Adrenal gland (tissue), 12 donors: ENCODE data around the gene AOPEP. TPM values are rescaled to one million over a fixed set of nuclear protein-coding genes. Genes with fewer than 3 reads are reported as not detected.
A peak's percentile ranks its signal among the peaks of the same experiment; 100 is the strongest.

ENCODE experiments used
- DNase-seq, 7 donors: peaks; one replicate each; pipeline ENCODE4 v3.0.0-alpha.2; 2019 to 2020
- H3K27ac ChIP-seq, 5 donors: fragments of 200-600 bp; sonication (generic) in 4 of 5; 1 replicate in 3 of 5; 2 replicates in 2 of 5; pipeline versions ENCODE4 v1.5.1 to v1.8.0; 2016 to 2020; ENCODE audit warnings: mild to moderate bottlenecking in 1 of 5
- H3K27me3 ChIP-seq: fragments of 200-600 bp; 2 replicates; pipeline ENCODE4 v1.8.0; 2021
- H3K36me3 ChIP-seq, 2 donors: fragments of 200-600 bp; replicated peaks in 1 of 2; 1 replicate in 1 of 2; 2 replicates in 1 of 2; pipeline versions ENCODE4 v1.5.1 to v1.8.0; 2018 to 2022
- H3K4me1 ChIP-seq, 2 donors: fragments of 200-600 bp; replicated peaks in 1 of 2; 1 replicate in 1 of 2; 2 replicates in 1 of 2; pipeline versions ENCODE4 v1.5.1 to v1.8.0; 2018 to 2021
- H3K4me3 ChIP-seq, 4 donors: fragments of 200-600 bp; sonication (generic) in 3 of 4; one replicate each; pipeline ENCODE4 v1.5.1; 2016 to 2018
- H3K9me3 ChIP-seq, 3 donors: fragments of 200-600 bp; sonication (generic) in 1 of 3; replicated peaks in 1 of 3; 1 replicate in 2 of 3; 2 replicates in 1 of 3; pipeline versions ENCODE4 v1.5.1 to v1.8.0; 2016 to 2021
- CTCF ChIP-seq, 6 experiments: fragments of 450-650 bp in 4 of 6; fragments of 200-600 bp in 2 of 6; sonication (generic) in 1 of 6; IDR thresholded peaks; 1 replicate in 5 of 6; 2 replicates in 1 of 6; pipeline versions ENCODE4 v1.5.1 to v1.8.0; 2016 to 2021; ENCODE audit warnings: antibody characterized with exemption in 6 of 6, mild to moderate bottlenecking in 2 of 6, moderate library complexity in 1 of 6
- POLR2A ChIP-seq, 2 donors: fragments of 450-650 bp; IDR thresholded peaks; one replicate each; pipeline ENCODE4 v1.6.1; 2017; ENCODE audit warnings: antibody characterized with exemption in 2 of 2, mild to moderate bottlenecking in 2 of 2, moderate library complexity in 1 of 2
- WGBS, 4 donors: extraction: QIAGEN DNeasy Blood & Tissue Kit in 2 of 4; methylation state at CpG; one replicate each; pipeline versions ENCODE4 v1.1.5 to v1.1.7; 2013 to 2017; 5-methylcytosine and 5-hydroxymethylcytosine counted together
- intact Hi-C, 2 donors: fragments of 100-400 bp; cut with DNase I; formaldehyde crosslinking; loops; one replicate each; pipeline versions ENCODE4 v1.14.1 to v1.15.0; 2022 to 2023
- polyA plus RNA-seq, 3 donors: library from polyadenylated mRNA; stranded (reverse); fragments of 200-250 nt in 2 of 3; fragments of 350-450 nt in 1 of 3; fragmentation: Illumina TruSeq in 1 of 3; extraction: RNeasy Lipid Tissue Mini Kit (QIAGEN cat#74804) in 1 of 3; gene quantifications; one replicate each; pipeline ENCODE4 v1.2.3, GENCODE V29; 2013 to 2014
- total RNA-seq, 9 donors: library from RNA; depleted of rRNA in 4 of 9; stranded (reverse); fragments of >200 nt in 4 of 9; fragments of 120-200 nt in 1 of 9; fragmentation: NEBNext Ultra II Directional in 1 of 9; extraction: Animal tissue kit (Norgen Biotek cat#: 25700) in 1 of 9; gene quantifications; one replicate each; pipeline versions ENCODE4 v1.1.0 to v1.2.4, GENCODE V29; 2013 to 2023
- donor health status: healthy with polysubstance abuse.
- donor health status: Bipolar disorder and iron deficiency.
- donor health status: DM: yes; HTN: yes; CAD: no.
- donor health status: DM: no; HTN: no; CAD: no.
- donor health status: DM: no; HTN: no; CAD: no.
- donor health status: DM: yes; HTN: yes; CAD: no.

Gene AOPEP
- total and polyA plus RNA-seq, 12 donors: 31.0 to 99.6 (median 71.0) TPM

DNA sequence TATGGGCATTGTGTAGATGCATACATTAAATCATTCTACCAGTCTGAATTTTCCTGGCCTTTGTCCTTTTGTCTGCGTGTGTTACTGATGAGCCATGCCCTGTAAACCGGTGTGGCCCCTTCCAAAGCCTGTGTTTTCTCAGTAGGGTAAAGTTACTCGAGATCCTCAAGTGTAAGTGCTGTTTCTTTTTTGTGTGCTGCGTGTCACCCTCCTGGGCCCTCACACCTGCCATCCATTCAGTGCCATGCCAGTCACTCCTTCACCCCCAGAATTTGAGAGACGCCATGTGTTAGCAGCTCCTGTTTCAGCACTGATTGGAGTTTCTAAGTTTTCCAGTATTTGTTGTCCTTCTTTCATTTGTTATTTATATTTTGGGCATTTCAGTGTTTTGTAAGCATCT, 302.8 kb downstream of the AOPEP start:
- Histone ChIP-seq H3K27ac (peak overlapping the region in 1 of 5 donors; percentile 3), H3K9me3 (no peaks in the 10 kb centered on the region), H3K27me3 (no peaks in the 10 kb centered on the region), H3K4me1 (peaks cover 3 to 56% of the 10 kb centered on the region in 2 donors), H3K36me3 (peaks cover 0 to 8% of the 10 kb centered on the region in 2 donors), H3K4me3 (no peak overlapping the region)
- intact Hi-C loops: no loop called here
- 86 to 93% (median 88%) methylated on average over 5 of the region's 5 CpGs for WGBS, 4 donors
- TF ChIP-seq CTCF (IDR thresholded peaks at IDR 0.05) (no peak), POLR2A (IDR thresholded peaks at IDR 0.05) (no peak)
- DNase-seq: no peak

DNA sequence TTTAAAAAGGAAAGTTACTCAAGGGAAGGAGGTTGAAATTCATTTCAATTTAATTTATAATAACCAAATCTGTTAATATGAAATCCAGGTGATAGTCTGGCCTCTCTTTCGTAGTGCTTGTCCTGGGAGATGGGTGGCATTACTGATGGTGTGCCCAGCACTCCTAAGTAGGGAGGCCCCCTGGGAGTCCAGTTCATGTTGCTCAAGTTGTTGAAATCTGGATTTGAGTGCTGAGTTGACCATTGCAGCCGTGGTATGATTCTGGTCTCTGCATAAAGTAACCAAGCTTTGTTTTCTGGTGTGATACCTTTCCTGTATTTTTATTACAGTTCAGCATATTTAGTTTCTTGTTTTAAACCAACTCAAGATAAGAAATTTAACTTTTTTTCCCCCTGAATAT, 303.2 kb downstream of the AOPEP start:
- WGBS, 4 donors: 82 to 89% (median 85%) methylated on average over 2 of the region's 2 CpGs
- H3K4me3 ChIP-seq: no peak overlapping the region
- intact Hi-C loops: loop anchor here in 1 of 2 donors (10.0 kb wide), 1 partner anchor 55 kb away; no protein-coding TSS in a partner anchor
- peaks cover 0 to 52% of the 10 kb centered on the region in 2 donors for H3K4me1 ChIP-seq
- no peaks in the 10 kb centered on the region for H3K27me3 ChIP-seq
- no peak for DNase-seq
- TF ChIP-seq POLR2A (IDR thresholded peaks at IDR 0.05): no peak
- no peak for TF ChIP-seq CTCF (IDR thresholded peaks at IDR 0.05)
- H3K27ac ChIP-seq: peak overlapping the region in 1 of 5 donors; percentile 3
- H3K36me3 ChIP-seq: peaks cover 0 to 8% of the 10 kb centered on the region in 2 donors
- H3K9me3 ChIP-seq: no peaks in the 10 kb centered on the region

DNA sequence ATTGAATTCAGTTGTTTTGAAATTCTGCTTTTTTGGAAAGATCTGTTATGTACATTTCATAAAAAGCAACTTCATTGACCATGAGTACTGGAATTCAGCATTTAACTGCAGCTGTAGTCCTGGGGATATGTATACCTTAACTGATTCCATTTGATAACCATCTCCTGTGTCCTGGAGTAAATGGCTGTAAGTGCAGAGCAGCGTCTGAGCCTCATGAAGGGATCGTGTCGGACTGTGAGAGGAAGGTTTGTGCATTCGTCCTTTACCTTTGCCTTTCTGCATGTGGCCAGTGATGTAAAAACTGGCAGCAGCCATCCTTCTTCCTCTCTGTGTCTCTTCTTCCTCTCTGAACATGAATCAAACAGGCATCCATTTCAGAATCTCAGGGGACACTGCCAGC, 303.8 kb downstream of the AOPEP start:
- Histone ChIP-seq H3K4me1 (peaks cover 0 to 45% of the 10 kb centered on the region in 2 donors), H3K36me3 (peaks cover 0 to 8% of the 10 kb centered on the region in 2 donors), H3K4me3 (no peak overlapping the region), H3K27ac (no peak overlapping the region), H3K27me3 (no peaks in the 10 kb centered on the region), H3K9me3 (no peaks in the 10 kb centered on the region)
- no peak for DNase-seq
- TF ChIP-seq CTCF (IDR thresholded peaks at IDR 0.05) (no peak), POLR2A (IDR thresholded peaks at IDR 0.05) (no peak)
- intact Hi-C loops: loop anchor here in 1 of 2 donors (10.0 kb wide), 1 partner anchor 54 kb away; no protein-coding TSS in a partner anchor
- 82 to 93% (median 82%) methylated on average over 4 of the region's 4 CpGs for WGBS, 4 donors

- WGBS, 4 donors: 75 to 87% (median 84%) methylated on average over 10 of the region's 10 CpGs
Observed at GRCh38 chr9:95030920-95031642, 304.6 kb downstream of the AOPEP start.

More at GRCh38 chr9:95030920-95031642, 304.6 kb downstream of the AOPEP start:
- H3K9me3 ChIP-seq: no peaks in the 10 kb centered on the region
- peaks cover 0 to 8% of the 10 kb centered on the region in 2 donors for H3K36me3 ChIP-seq
- no peak for DNase-seq
- TF ChIP-seq POLR2A (IDR thresholded peaks at IDR 0.05): no peak
- TF ChIP-seq CTCF (IDR thresholded peaks at IDR 0.05): no peak
- peak overlapping the region in 1 of 5 donors; percentile 6 for H3K27ac ChIP-seq
- H3K4me3 ChIP-seq: no peak overlapping the region
- no peaks in the 10 kb centered on the region for H3K27me3 ChIP-seq
- H3K4me1 ChIP-seq: peaks cover 0 to 39% of the 10 kb centered on the region in 2 donors
- intact Hi-C loops: loop anchor here in 1 of 2 donors (10.0 kb wide), 1 partner anchor 54 kb away; no protein-coding TSS in a partner anchor
